HCT116 (cell line): ENCODE measurements around the gene NLRC5. TPM values are rescaled to one million over a fixed set of nuclear protein-coding genes. Genes with fewer than 3 reads are reported as not detected.
A peak's percentile ranks its signal among the peaks of the same experiment; 100 is the strongest.

Source experiments
- ATAC-seq: fragments of 200-7000 bp; cut with Tn5 transposase; 2 replicates; pipeline ENCODE4 v1.9.1; 2020; ENCODE audit warnings: mild to moderate bottlenecking, moderate library complexity
- BruUV-seq: library from RNA; stranded (reverse); fragments of 400-500 nt; replicated peaks from 2 replicates; lab custom pipeline; 2021; lab: Mats Ljungman, UMichigan
- CTCF ChIA-PET: fragments of 300-600 bp; sonication (Branson Sonifier 250); formaldehyde crosslinking; loops from one replicate; lab custom pipeline; 2021; ENCODE audit warnings: antibody characterized with exemption; lab: Charles Lee
- POLR2A ChIA-PET: fragments of 300-600, 350-600 bp; sonication (Branson Sonifier 250); formaldehyde crosslinking; loops from one replicate; lab custom pipeline; 2021; ENCODE audit warnings: antibody characterized with exemption; lab: Charles Lee
- RAD21 ChIA-PET, 2 experiments: fragments of 300-600 bp; sonication (Branson Sonifier 250); formaldehyde crosslinking; loops; one replicate each; lab custom pipeline; 2023; ENCODE audit warnings: low total read pairs in 2 of 2; ENCODE audit not compliant: uncharacterized antibody in 2 of 2, unreplicated experiment in 2 of 2, low non-redundant PET in 1 of 2; lab: Charles Lee
- DNase-seq: peaks from one replicate; pipeline ENCODE4 v3.0.0-alpha.2; 2010; ENCODE audit warnings: low read depth, low spot score
- H2AFZ ChIP-seq: fragments of 200-600 bp; shearing (Covaris generic), sonication (generic); 2 replicates; pipeline ENCODE4 v1.6.1; 2017; ENCODE audit warnings: low read depth, mixed run types, mixed read lengths, antibody characterized with exemption, low read length; ENCODE audit not compliant: poor library complexity, severe bottlenecking
- H3K27ac ChIP-seq: 2 replicates; pipeline ENCODE4 v1.5.1; 2012; ENCODE audit warnings: low read depth, low read length
- H3K27me3 ChIP-seq: fragments of 200-600 bp; sonication (generic); 2 replicates; pipeline ENCODE4 v1.6.1; 2016; ENCODE audit warnings: mixed run types, low read length, mixed read lengths; ENCODE audit not compliant: insufficient read depth
- H3K36me3 ChIP-seq, 2 experiments: fragments of 200-500 bp in 1 of 2; fragments of 200-600 bp in 1 of 2; sonication (Bioruptor generic) in 1 of 2; sonication (generic) in 1 of 2; 2 replicates each; pipeline versions ENCODE4 v1.5.1 to v1.6.1; 2014 to 2016; ENCODE audit warnings: low read length in 2 of 2, inconsistent platforms in 1 of 2, mixed read lengths in 1 of 2, mixed run types in 1 of 2; ENCODE audit not compliant: insufficient read depth in 2 of 2, control insufficient read depth in 1 of 2
- H3K4me1 ChIP-seq, 2 experiments: fragments of 200-600 bp in 1 of 2; sonication (generic) in 1 of 2; 2 replicates each; pipeline versions ENCODE4 v1.5.1 to v1.6.1; 2012 to 2017; ENCODE audit warnings: low read length in 2 of 2, inconsistent platforms in 1 of 2, mild to moderate bottlenecking in 1 of 2, mixed read lengths in 1 of 2, mixed run types in 1 of 2, moderate library complexity in 1 of 2; ENCODE audit not compliant: insufficient read depth in 2 of 2, control insufficient read depth in 1 of 2
- H3K4me2 ChIP-seq: fragments of 200-600 bp; sonication (generic); 2 replicates; pipeline ENCODE4 v1.6.1; 2017; ENCODE audit warnings: mixed run types, low read length, mixed read lengths
- H3K4me3 ChIP-seq, 2 experiments: fragments of 200-600 bp in 1 of 2; sonication (generic) in 1 of 2; replicated peaks in 1 of 2; 2 replicates each; pipeline ENCODE4 v1.5.1; 2011 to 2016; ENCODE audit warnings: low read length in 2 of 2, control low read depth in 1 of 2, low read depth in 1 of 2, mild to moderate bottlenecking in 1 of 2, mixed read lengths in 1 of 2, mixed run types in 1 of 2
- H3K79me2 ChIP-seq: fragments of 200-600 bp; sonication (generic); 2 replicates; pipeline ENCODE4 v1.6.1; 2017; ENCODE audit warnings: mild to moderate bottlenecking, mixed run types, low read length, moderate library complexity, mixed read lengths; ENCODE audit not compliant: insufficient read depth
- H3K9ac ChIP-seq: fragments of 200-600 bp; sonication (generic); 2 replicates; pipeline ENCODE4 v1.6.1; 2016; ENCODE audit warnings: low read length, mixed read lengths
- H3K9me2 ChIP-seq: fragments of 200-600 bp; sonication (generic), shearing (Covaris generic); 2 replicates; pipeline ENCODE4 v1.6.1; 2017; ENCODE audit warnings: mixed run types, mild to moderate bottlenecking, moderate library complexity; ENCODE audit not compliant: insufficient read depth
- H3K9me3 ChIP-seq, 2 experiments: fragments of 200-500 bp in 1 of 2; fragments of 200-600 bp in 1 of 2; sonication (Bioruptor generic) in 1 of 2; sonication (generic) in 1 of 2; 2 replicates each; pipeline ENCODE4 v1.6.1; 2014 to 2017; ENCODE audit warnings: low read length in 2 of 2, mixed read lengths in 2 of 2, inconsistent platforms in 1 of 2, low read depth in 1 of 2, mild to moderate bottlenecking in 1 of 2, mixed run types in 1 of 2, moderate library complexity in 1 of 2; ENCODE audit not compliant: control insufficient read depth in 1 of 2, insufficient read depth in 1 of 2
- H4K20me1 ChIP-seq: fragments of 200-600 bp; sonication (generic), shearing (Covaris generic); 2 replicates; pipeline ENCODE4 v1.6.1; 2017; ENCODE audit warnings: mixed run types, mild to moderate bottlenecking, moderate library complexity; ENCODE audit not compliant: insufficient read depth
- CEBPB ChIP-seq: IDR thresholded peaks from 2 replicates; pipeline ENCODE4 v1.6.1; 2012; ENCODE audit warnings: low read depth
- EGR1 ChIP-seq: IDR thresholded peaks from 2 replicates; pipeline ENCODE4 v1.6.1; 2012; ENCODE audit warnings: low read depth
- ELF1 ChIP-seq: IDR thresholded peaks from 2 replicates; pipeline ENCODE4 v1.6.1; 2012; ENCODE audit warnings: low read depth, borderline replicate concordance
- JUND ChIP-seq: IDR thresholded peaks from 2 replicates; pipeline ENCODE4 v1.6.1; 2012
- SIN3A ChIP-seq: IDR thresholded peaks from 2 replicates; pipeline ENCODE4 v1.6.1; 2012; ENCODE audit warnings: low read depth
- SRF ChIP-seq: IDR thresholded peaks from 2 replicates; pipeline ENCODE4 v1.6.1; 2012; ENCODE audit warnings: low read depth
- TCF7L2 ChIP-seq: IDR thresholded peaks from 2 replicates; pipeline ENCODE4 v1.7.0; 2011; ENCODE audit warnings: borderline replicate concordance, inconsistent platforms; ENCODE audit not compliant: insufficient read depth, insufficient read length; ENCODE audit errors: extremely low read depth
- ZNF274 ChIP-seq: fragments of 200-500 bp; sonication (Bioruptor generic); IDR thresholded peaks from 2 replicates; pipeline ENCODE4 v1.6.1; 2014; ENCODE audit warnings: mild to moderate bottlenecking, low read depth, low read length, inconsistent platforms
- intact Hi-C: fragments of 100-400 bp; cut with micrococcal nuclease; formaldehyde crosslinking; loops from 2 replicates; pipeline ENCODE4 v1.10.0; 2022
- total RNA-seq: library from RNA; stranded (reverse); gene quantifications from one replicate; pipeline ENCODE4 v1.2.1, GENCODE V29; 2021; ENCODE audit not compliant: unreplicated experiment
- TF ChIP-seq, protein P1 (sequence below): IDR thresholded peaks from 2 replicates; pipeline ENCODE4 v1.6.1; 2011; ENCODE audit warnings: mild to moderate bottlenecking, low read length, moderate library complexity; ENCODE audit not compliant: insufficient replicate concordance; ENCODE audit errors: extremely low read depth

NLRC5 gene
- total RNA-seq, 1 experiment from 2014 or later = 10.4 TPM

GRCh38 chr16:57093666-57094564 is 104.6 kb downstream of the NLRC5 start:
- H3K36me3 ChIP-seq = no peaks in the 10 kb centered on the region
- H3K9me2 ChIP-seq = no peaks in the 10 kb centered on the region
- H3K27me3 ChIP-seq = no peaks in the 10 kb centered on the region
- no peak overlapping the region; the same call in 1 of the 2 replicates for H3K27ac ChIP-seq
- peak overlapping the region; percentile 94 for H3K4me2 ChIP-seq
- TF ChIP-seq SRF = no peak
- TF ChIP-seq ZNF274 = no peak
- TF ChIP-seq ELF1 = no peak
- TF ChIP-seq, protein P1, sequence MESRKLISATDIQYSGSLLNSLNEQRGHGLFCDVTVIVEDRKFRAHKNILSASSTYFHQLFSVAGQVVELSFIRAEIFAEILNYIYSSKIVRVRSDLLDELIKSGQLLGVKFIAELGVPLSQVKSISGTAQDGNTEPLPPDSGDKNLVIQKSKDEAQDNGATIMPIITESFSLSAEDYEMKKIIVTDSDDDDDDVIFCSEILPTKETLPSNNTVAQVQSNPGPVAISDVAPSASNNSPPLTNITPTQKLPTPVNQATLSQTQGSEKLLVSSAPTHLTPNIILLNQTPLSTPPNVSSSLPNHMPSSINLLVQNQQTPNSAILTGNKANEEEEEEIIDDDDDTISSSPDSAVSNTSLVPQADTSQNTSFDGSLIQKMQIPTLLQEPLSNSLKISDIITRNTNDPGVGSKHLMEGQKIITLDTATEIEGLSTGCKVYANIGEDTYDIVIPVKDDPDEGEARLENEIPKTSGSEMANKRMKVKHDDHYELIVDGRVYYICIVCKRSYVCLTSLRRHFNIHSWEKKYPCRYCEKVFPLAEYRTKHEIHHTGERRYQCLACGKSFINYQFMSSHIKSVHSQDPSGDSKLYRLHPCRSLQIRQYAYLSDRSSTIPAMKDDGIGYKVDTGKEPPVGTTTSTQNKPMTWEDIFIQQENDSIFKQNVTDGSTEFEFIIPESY = no peak
- TF ChIP-seq EGR1 = no peak
- no peak for TF ChIP-seq CEBPB
- no peak for TF ChIP-seq JUND
- no peak for TF ChIP-seq TCF7L2
- TF ChIP-seq SIN3A = no peak
- ChIA-PET RAD21 (no interaction called here), POLR2A (interaction anchor here (0.6 to 1.1 kb wide), 3 partner anchors 54 to 187 kb away, joined by 3 to 5 read pairs (median 4); no protein-coding TSS in a partner anchor), CTCF (interaction anchor here (0.7 to 2.0 kb wide), 7 partner anchors 9 to 325 kb away, joined by 3 to 6 read pairs (median 5); no protein-coding TSS in a partner anchor)
- H3K9me3 ChIP-seq = no peaks in the 10 kb centered on the region
- peak overlapping the region; percentile 58 to 70 for H3K4me3 ChIP-seq
- intact Hi-C loops = no loop called here
- ATAC-seq (no peak), DNase-seq (no peak)
- TSS peak; percentile 47 for BruUV-seq
- peak overlapping the region; percentile 70 for H3K9ac ChIP-seq
- H4K20me1 ChIP-seq = no peaks in the 10 kb centered on the region
- peaks cover 20% of the 10 kb centered on the region; the same call in 1 of the 2 replicates for H3K79me2 ChIP-seq
- H3K4me1 ChIP-seq = peaks cover 20 to 32% of the 10 kb centered on the region in 2 experiments
- H2AFZ ChIP-seq = no peak overlapping the region
